MM.1S (cell line): ENCODE data around the gene STRIP2.

Experiments
- EZH2 ChIP-seq: fragments of 300-600 bp; sonication (generic); optimal IDR thresholded peaks from 2 replicates; pipeline ENCODE3; 2017; ENCODE audit warnings: low read depth, mild to moderate bottlenecking, antibody characterized with exemption, low read length, mixed read lengths
- EZH2phosphoT487 ChIP-seq: fragments of 300-600 bp; sonication (generic); IDR thresholded peaks from 2 replicates; pipeline ENCODE4 v1.6.1; 2018; ENCODE audit warnings: antibody characterized with exemption, low read length
- TF ChIP-seq, protein P1 (sequence below): fragments of 300-600 bp; sonication (generic); IDR thresholded peaks from 2 replicates; pipeline ENCODE4 v1.5.1; 2016; ENCODE audit warnings: antibody characterized with exemption, low read length, mixed read lengths

DNA sequence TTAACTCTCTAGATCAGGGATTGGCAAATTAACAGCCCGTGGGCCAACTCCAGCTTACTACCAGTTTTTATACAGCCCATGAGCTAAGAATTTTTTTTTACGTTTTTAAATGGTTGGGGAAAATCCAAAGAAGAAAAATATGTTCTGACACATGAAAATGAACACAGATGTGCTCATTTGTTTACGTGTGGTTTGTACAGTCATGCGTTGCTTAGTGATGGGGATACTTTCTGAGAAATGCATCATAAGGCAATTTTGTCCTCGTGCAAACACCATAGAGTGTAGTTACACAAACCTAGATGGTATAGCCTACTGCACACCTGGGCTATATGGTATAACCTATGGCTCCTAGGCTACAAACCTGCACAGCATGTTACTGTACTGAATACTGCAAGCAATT lies 59.8 kb downstream of the STRIP2 start:
- TF ChIP-seq EZH2 (no peak), EZH2phosphoT487 (no peak)
- TF ChIP-seq, protein P1, sequence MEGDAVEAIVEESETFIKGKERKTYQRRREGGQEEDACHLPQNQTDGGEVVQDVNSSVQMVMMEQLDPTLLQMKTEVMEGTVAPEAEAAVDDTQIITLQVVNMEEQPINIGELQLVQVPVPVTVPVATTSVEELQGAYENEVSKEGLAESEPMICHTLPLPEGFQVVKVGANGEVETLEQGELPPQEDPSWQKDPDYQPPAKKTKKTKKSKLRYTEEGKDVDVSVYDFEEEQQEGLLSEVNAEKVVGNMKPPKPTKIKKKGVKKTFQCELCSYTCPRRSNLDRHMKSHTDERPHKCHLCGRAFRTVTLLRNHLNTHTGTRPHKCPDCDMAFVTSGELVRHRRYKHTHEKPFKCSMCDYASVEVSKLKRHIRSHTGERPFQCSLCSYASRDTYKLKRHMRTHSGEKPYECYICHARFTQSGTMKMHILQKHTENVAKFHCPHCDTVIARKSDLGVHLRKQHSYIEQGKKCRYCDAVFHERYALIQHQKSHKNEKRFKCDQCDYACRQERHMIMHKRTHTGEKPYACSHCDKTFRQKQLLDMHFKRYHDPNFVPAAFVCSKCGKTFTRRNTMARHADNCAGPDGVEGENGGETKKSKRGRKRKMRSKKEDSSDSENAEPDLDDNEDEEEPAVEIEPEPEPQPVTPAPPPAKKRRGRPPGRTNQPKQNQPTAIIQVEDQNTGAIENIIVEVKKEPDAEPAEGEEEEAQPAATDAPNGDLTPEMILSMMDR = no peak
